Mucosa of rectum (tissue), 2 donors: ENCODE measurements around the gene ARHGEF28.

Source experiments
- H3K27ac ChIP-seq, 2 donors: one replicate each; pipeline ENCODE4 v1.7.0; 2013; ENCODE audit warnings: inconsistent platforms in 2 of 2, low read depth in 2 of 2, low read length in 2 of 2
- H3K27me3 ChIP-seq, 2 donors: one replicate each; pipeline ENCODE4 v1.7.0; 2013; ENCODE audit warnings: low read length in 2 of 2; ENCODE audit not compliant: control insufficient read depth in 2 of 2, insufficient read depth in 2 of 2
- H3K36me3 ChIP-seq, 2 donors: one replicate each; pipeline ENCODE4 v1.7.0; 2013; ENCODE audit warnings: low read length in 2 of 2; ENCODE audit not compliant: control insufficient read depth in 2 of 2, insufficient read depth in 2 of 2
- H3K4me1 ChIP-seq, 2 donors: one replicate each; pipeline ENCODE4 v1.7.0; 2013; ENCODE audit warnings: low read length in 2 of 2, mild to moderate bottlenecking in 1 of 2; ENCODE audit not compliant: control insufficient read depth in 2 of 2, insufficient read depth in 2 of 2
- H3K4me3 ChIP-seq, 2 donors: one replicate each; pipeline ENCODE4 v1.7.0; 2013; ENCODE audit warnings: low read length in 2 of 2
- H3K9ac ChIP-seq, 2 donors: one replicate each; pipeline ENCODE4 v1.7.0; 2013; ENCODE audit warnings: low read length in 2 of 2, low read depth in 1 of 2, mild to moderate bottlenecking in 1 of 2
- H3K9me3 ChIP-seq, 2 donors: one replicate each; pipeline ENCODE4 v1.7.0; 2013; ENCODE audit warnings: low read length in 2 of 2; ENCODE audit not compliant: control insufficient read depth in 2 of 2
- donor health status: healthy.
- donor health status: Normal muscosa, but diverticular disease.

Gene ARHGEF28

DNA sequence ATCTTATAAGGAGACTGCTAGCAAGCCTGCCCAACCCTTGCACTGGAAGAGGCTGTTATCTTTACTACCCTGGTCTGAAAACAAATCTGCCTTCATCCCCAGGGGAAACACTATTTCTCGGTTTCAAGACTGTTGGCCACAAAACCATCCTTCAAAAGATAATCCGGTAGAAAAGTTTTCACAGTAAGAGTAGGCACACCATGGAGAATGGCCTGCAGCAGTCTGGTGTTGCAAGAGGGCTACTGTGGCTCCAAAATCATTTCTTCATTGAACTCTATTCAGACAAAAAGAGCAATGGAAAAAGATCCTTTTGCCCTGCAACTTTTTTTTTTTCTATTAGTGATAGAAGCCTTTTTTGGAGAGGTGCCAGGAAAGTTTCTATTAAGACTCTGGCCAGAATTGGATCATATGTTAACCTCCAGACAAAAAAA is 163.9 kb downstream of the ARHGEF28 start:
- Histone ChIP-seq H3K27me3 (no peaks in the 10 kb centered on the region), H3K9me3 (no peaks in the 10 kb centered on the region), H3K4me3 (no peak overlapping the region), H3K36me3 (no peaks in the 10 kb centered on the region), H3K27ac (no peak overlapping the region), H3K4me1 (peaks cover 0 to 2% of the 10 kb centered on the region in 2 donors), H3K9ac (no peak overlapping the region)

GRCh38 chr5:73791389-73791788 is 165.4 kb downstream of the ARHGEF28 start:
- H3K27ac ChIP-seq: no peak overlapping the region
- peaks cover 0 to 2% of the 10 kb centered on the region in 2 donors for H3K4me1 ChIP-seq
- no peaks in the 10 kb centered on the region for H3K27me3 ChIP-seq
- no peaks in the 10 kb centered on the region for H3K9me3 ChIP-seq
- no peak overlapping the region for H3K9ac ChIP-seq
- no peak overlapping the region for H3K4me3 ChIP-seq
- no peaks in the 10 kb centered on the region for H3K36me3 ChIP-seq

GRCh38 chr5:73792687-73793320 is 166.8 kb downstream of the ARHGEF28 start:
- Histone ChIP-seq H3K27ac (no peak overlapping the region), H3K9ac (no peak overlapping the region), H3K36me3 (no peaks in the 10 kb centered on the region), H3K27me3 (no peaks in the 10 kb centered on the region), H3K4me3 (no peak overlapping the region), H3K4me1 (peaks cover 0 to 2% of the 10 kb centered on the region in 2 donors), H3K9me3 (no peaks in the 10 kb centered on the region)

- peaks cover 0 to 2% of the 10 kb centered on the region in 2 donors for H3K4me1 ChIP-seq
- no peak overlapping the region for H3K27ac ChIP-seq
- no peak overlapping the region for H3K9ac ChIP-seq
- H3K9me3 ChIP-seq: no peaks in the 10 kb centered on the region
- no peaks in the 10 kb centered on the region for H3K27me3 ChIP-seq
- H3K36me3 ChIP-seq: no peaks in the 10 kb centered on the region
- no peak overlapping the region for H3K4me3 ChIP-seq
These were observed 167.9 kb downstream of the ARHGEF28 start for GRCh38 chr5:73793911-73794310.

- Histone ChIP-seq H3K36me3 (no peaks in the 10 kb centered on the region), H3K27ac (no peak overlapping the region), H3K4me1 (peaks cover 0 to 2% of the 10 kb centered on the region in 2 donors), H3K9ac (no peak overlapping the region), H3K4me3 (no peak overlapping the region), H3K9me3 (no peaks in the 10 kb centered on the region), H3K27me3 (no peaks in the 10 kb centered on the region)
These were observed 170.5 kb downstream of the ARHGEF28 start for GRCh38 chr5:73796164-73797131.

DNA sequence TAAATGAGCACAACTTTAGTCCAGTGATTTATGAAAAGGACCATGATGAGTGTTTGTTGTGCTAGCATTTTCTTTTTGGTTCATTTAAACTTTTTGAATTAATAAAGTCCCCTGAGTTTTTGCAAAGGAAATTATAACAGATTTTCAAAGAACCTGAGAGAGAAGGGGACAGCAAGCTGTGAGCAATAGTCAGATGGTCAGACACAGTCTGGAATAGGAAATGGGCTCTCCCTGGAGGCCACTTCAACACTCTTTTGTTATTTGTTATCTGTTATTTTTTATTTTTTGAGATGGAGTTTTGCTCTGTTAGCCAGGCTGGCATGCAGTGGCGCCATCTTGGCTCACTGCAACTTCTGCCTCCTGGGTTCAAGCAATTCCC is 171.1 kb downstream of the ARHGEF28 start:
- Histone ChIP-seq H3K4me1 (peaks cover 0 to 2% of the 10 kb centered on the region in 2 donors), H3K9ac (no peak overlapping the region), H3K27me3 (no peaks in the 10 kb centered on the region), H3K4me3 (no peak overlapping the region), H3K36me3 (no peaks in the 10 kb centered on the region), H3K27ac (no peak overlapping the region), H3K9me3 (no peaks in the 10 kb centered on the region)

GRCh38 chr5:73799401-73799972 is 173.5 kb downstream of the ARHGEF28 start:
- no peaks in the 10 kb centered on the region for H3K27me3 ChIP-seq
- H3K9me3 ChIP-seq: no peaks in the 10 kb centered on the region
- no peaks in the 10 kb centered on the region for H3K4me1 ChIP-seq
- no peak overlapping the region for H3K9ac ChIP-seq
- no peaks in the 10 kb centered on the region for H3K36me3 ChIP-seq
- H3K4me3 ChIP-seq: no peak overlapping the region
- H3K27ac ChIP-seq: no peak overlapping the region

- Histone ChIP-seq H3K36me3 (no peaks in the 10 kb centered on the region), H3K4me3 (no peak overlapping the region), H3K27ac (no peak overlapping the region), H3K9ac (no peak overlapping the region), H3K4me1 (no peaks in the 10 kb centered on the region), H3K9me3 (no peaks in the 10 kb centered on the region), H3K27me3 (no peaks in the 10 kb centered on the region)
These were observed 175.7 kb downstream of the ARHGEF28 start for GRCh38 chr5:73801686-73802085.

GRCh38 chr5:73805449-73805848 is 179.5 kb downstream of the ARHGEF28 start:
- no peaks in the 10 kb centered on the region for H3K36me3 ChIP-seq
- no peaks in the 10 kb centered on the region for H3K9me3 ChIP-seq
- no peak overlapping the region for H3K4me3 ChIP-seq
- H3K27me3 ChIP-seq: no peaks in the 10 kb centered on the region
- H3K4me1 ChIP-seq: no peaks in the 10 kb centered on the region
- no peak overlapping the region for H3K9ac ChIP-seq
- H3K27ac ChIP-seq: no peak overlapping the region

DNA sequence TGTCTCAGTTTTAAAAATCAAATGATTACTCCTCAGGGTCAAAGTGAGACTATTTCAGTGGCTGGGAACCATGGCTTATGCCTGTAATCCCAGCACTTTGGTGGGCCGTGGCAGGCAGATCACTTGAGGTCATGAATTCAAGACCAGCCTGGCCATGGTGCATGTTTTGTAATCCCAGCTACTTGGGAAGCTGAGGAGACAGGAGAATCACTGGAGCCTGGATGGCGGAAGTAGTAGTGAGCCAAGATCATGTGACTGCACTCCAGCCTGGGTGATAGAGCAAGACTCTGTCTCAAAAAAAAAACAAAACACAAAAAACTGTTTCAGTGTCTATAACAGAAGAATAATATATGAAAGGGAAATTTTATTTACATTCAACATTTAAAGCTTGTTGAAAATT is 182.9 kb downstream of the ARHGEF28 start:
- no peaks in the 10 kb centered on the region for H3K27me3 ChIP-seq
- H3K9me3 ChIP-seq: no peaks in the 10 kb centered on the region
- H3K27ac ChIP-seq: no peak overlapping the region
- H3K36me3 ChIP-seq: no peaks in the 10 kb centered on the region
- peaks cover 0 to 4% of the 10 kb centered on the region in 2 donors for H3K4me1 ChIP-seq
- H3K4me3 ChIP-seq: no peak overlapping the region
- H3K9ac ChIP-seq: no peak overlapping the region
